Measurements from ENCODE around the gene FHOD3. TPM values are rescaled to one million over a fixed set of nuclear protein-coding genes. Genes with fewer than 3 reads are reported as not detected.

FHOD3 gene
- total RNA-seq, 1 donor from 2014 or later, result 5.9 TPM

DNA sequence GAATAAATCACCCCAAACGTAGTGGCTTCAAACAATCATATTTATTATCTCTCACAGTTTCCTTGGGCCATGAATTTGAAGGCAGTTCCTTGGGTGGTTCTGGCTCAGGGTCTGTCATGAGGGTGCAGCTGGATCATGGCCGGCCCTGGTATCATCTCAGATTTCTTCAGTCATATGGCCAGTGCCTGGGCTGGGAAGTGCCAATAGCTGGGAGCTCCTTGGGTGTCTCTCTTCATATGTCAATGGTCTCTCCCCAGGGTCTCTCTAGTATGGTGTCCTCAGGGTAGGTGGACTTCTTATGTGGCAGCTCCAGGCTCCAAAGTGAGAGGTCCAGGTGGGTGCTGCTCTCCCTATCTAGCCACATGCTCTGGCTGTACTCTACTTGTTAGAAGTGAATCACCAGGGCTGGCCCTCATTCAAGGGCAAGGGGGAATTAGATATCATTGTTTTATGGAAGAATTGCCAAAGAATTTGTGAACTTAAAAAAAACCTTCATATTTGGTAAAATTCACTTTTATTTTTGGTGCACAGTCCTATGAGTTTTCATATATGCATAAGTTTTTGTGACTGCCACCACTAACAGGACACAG is 15.4 kb downstream of the FHOD3 start:
- peaks cover 2% of the 10 kb centered on the region for H3K36me3 Mint-ChIP-seq (ENCODE audit: low read depth, unreplicated experiment)
- H4K20me1 ChIP-seq (ENCODE audit: insufficient read depth, low read length), result no peaks in the 10 kb centered on the region
- H3K4me1 ChIP-seq (ENCODE audit: insufficient read depth, low read length), result peaks cover 60% of the 10 kb centered on the region
- peak overlapping the region; percentile 34 for H3K4me2 ChIP-seq (ENCODE audit: low read length)
- DNase-seq (ENCODE audit: low read depth) (peak; percentile 64), FAIRE-seq (no peak)
- no peak overlapping the region for H3K4me3 ChIP-seq (ENCODE audit: insufficient read depth, low read depth, low read length)
- H3K4me3 Mint-ChIP-seq (ENCODE audit: unreplicated experiment), result no peak overlapping the region
- peaks cover 65% of the 10 kb centered on the region for H3K4me1 Mint-ChIP-seq (ENCODE audit: low read depth, unreplicated experiment)
- no peaks in the 10 kb centered on the region for H3K27me3 ChIP-seq (ENCODE audit: insufficient read depth, low read length)
- H3K79me2 ChIP-seq (ENCODE audit: insufficient read depth, low read length), result peaks cover 21% of the 10 kb centered on the region
- no peak for TF ChIP-seq EZH2 (IDR thresholded peaks at IDR 0.05; ENCODE audit: insufficient read depth, low read length)
- TF ChIP-seq, protein P1, sequence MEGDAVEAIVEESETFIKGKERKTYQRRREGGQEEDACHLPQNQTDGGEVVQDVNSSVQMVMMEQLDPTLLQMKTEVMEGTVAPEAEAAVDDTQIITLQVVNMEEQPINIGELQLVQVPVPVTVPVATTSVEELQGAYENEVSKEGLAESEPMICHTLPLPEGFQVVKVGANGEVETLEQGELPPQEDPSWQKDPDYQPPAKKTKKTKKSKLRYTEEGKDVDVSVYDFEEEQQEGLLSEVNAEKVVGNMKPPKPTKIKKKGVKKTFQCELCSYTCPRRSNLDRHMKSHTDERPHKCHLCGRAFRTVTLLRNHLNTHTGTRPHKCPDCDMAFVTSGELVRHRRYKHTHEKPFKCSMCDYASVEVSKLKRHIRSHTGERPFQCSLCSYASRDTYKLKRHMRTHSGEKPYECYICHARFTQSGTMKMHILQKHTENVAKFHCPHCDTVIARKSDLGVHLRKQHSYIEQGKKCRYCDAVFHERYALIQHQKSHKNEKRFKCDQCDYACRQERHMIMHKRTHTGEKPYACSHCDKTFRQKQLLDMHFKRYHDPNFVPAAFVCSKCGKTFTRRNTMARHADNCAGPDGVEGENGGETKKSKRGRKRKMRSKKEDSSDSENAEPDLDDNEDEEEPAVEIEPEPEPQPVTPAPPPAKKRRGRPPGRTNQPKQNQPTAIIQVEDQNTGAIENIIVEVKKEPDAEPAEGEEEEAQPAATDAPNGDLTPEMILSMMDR (IDR thresholded peaks at IDR 0.05; ENCODE audit: insufficient read depth, low read depth, low read length), result no peak
- H3K9me3 ChIP-seq (ENCODE audit: insufficient read depth, low read depth, low read length), result no peaks in the 10 kb centered on the region
- peaks cover 3% of the 10 kb centered on the region for H3K9me3 Mint-ChIP-seq (ENCODE audit: unreplicated experiment)
- no peaks in the 10 kb centered on the region for H3K27me3 Mint-ChIP-seq (ENCODE audit: low read depth, unreplicated experiment)
- no peak overlapping the region for H3K27ac ChIP-seq (ENCODE audit: low read depth, low read length)
- no peak overlapping the region for H2AFZ ChIP-seq (ENCODE audit: low read depth, low read length)
- no peaks in the 10 kb centered on the region for H3K36me3 ChIP-seq (ENCODE audit: insufficient read depth, low read length)
- H3K27ac Mint-ChIP-seq (ENCODE audit: unreplicated experiment), result peak overlapping the region; percentile 53
- no peak overlapping the region for H3K9ac ChIP-seq (ENCODE audit: low read length)

DNA sequence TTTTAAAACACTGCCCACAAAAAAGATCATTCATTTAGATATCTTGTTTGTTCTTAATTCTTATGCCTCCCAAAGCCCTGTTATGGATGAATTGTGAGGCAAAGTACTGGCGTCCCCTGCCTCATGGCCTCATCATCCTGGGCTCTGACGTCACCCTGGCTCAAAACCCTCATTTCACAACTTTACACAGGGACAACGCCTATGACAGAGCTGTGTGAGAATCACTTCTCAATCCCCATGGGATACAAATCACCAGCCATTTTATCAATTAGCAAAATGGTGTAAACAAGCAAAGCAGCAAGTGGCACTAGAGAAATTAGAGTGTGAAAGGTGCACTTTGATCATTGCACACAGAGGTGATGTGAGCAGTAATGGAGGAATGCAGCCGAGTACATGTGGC is 16.6 kb downstream of the FHOD3 start:
- peaks cover 2% of the 10 kb centered on the region for H3K36me3 Mint-ChIP-seq (ENCODE audit: low read depth, unreplicated experiment)
- H3K4me1 ChIP-seq (ENCODE audit: insufficient read depth, low read length), result peaks cover 52% of the 10 kb centered on the region
- peak overlapping the region; percentile 82 for H3K27ac ChIP-seq (ENCODE audit: low read depth, low read length)
- no peaks in the 10 kb centered on the region for H3K27me3 Mint-ChIP-seq (ENCODE audit: low read depth, unreplicated experiment)
- H3K4me3 ChIP-seq (ENCODE audit: insufficient read depth, low read depth, low read length), result no peak overlapping the region
- H3K27me3 ChIP-seq (ENCODE audit: insufficient read depth, low read length), result no peaks in the 10 kb centered on the region
- peak overlapping the region; percentile 45 for H3K4me2 ChIP-seq (ENCODE audit: low read length)
- H3K4me1 Mint-ChIP-seq (ENCODE audit: low read depth, unreplicated experiment), result peaks cover 53% of the 10 kb centered on the region
- H3K4me3 Mint-ChIP-seq (ENCODE audit: unreplicated experiment), result no peak overlapping the region
- peak overlapping the region; percentile 25 for H3K9ac ChIP-seq (ENCODE audit: low read length)
- FAIRE-seq (no peak), DNase-seq (ENCODE audit: low read depth) (peak; percentile 55)
- no peaks in the 10 kb centered on the region for H3K9me3 ChIP-seq (ENCODE audit: insufficient read depth, low read depth, low read length)
- H4K20me1 ChIP-seq (ENCODE audit: insufficient read depth, low read length), result no peaks in the 10 kb centered on the region
- no peaks in the 10 kb centered on the region for H3K36me3 ChIP-seq (ENCODE audit: insufficient read depth, low read length)
- peaks cover 11% of the 10 kb centered on the region for H3K9me3 Mint-ChIP-seq (ENCODE audit: unreplicated experiment)
- TF ChIP-seq EZH2 (IDR thresholded peaks at IDR 0.05; ENCODE audit: insufficient read depth, low read length), result no peak
- TF ChIP-seq, protein P1 (IDR thresholded peaks at IDR 0.05; ENCODE audit: insufficient read depth, low read depth, low read length), result no peak
- H2AFZ ChIP-seq (ENCODE audit: low read depth, low read length), result no peak overlapping the region
- H3K27ac Mint-ChIP-seq (ENCODE audit: unreplicated experiment), result peak overlapping the region; percentile 86
- peaks cover 21% of the 10 kb centered on the region for H3K79me2 ChIP-seq (ENCODE audit: insufficient read depth, low read length)

DNA sequence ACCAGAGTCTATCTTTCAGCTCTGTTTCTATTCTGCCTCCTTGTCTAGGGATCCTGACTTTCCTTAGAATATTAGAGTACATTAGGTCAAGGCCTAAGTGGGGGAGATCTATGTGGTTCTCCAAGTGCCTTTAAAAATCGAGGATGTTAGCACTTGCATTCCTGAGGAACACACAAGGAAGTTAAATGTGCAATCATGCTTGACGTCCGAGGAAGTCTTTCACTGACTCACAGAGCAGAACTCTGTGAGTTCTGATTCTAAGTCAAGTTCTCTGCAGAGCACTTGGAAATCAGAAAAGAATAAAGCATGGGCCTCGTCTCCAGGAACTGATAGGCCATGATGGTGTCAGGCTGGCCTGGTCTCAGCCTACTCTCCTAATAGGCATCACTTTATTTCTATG is 17.2 kb downstream of the FHOD3 start:
- Mint-ChIP-seq H3K36me3 (ENCODE audit: low read depth, unreplicated experiment) (peaks cover 2% of the 10 kb centered on the region), H3K4me3 (ENCODE audit: unreplicated experiment) (no peak overlapping the region), H3K27ac (ENCODE audit: unreplicated experiment) (peak overlapping the region; percentile 86), H3K9me3 (ENCODE audit: unreplicated experiment) (peaks cover 16% of the 10 kb centered on the region), H3K27me3 (ENCODE audit: low read depth, unreplicated experiment) (no peaks in the 10 kb centered on the region), H3K4me1 (ENCODE audit: low read depth, unreplicated experiment) (peaks cover 47% of the 10 kb centered on the region)
- H3K4me1 ChIP-seq (ENCODE audit: insufficient read depth, low read length), result peaks cover 47% of the 10 kb centered on the region
- no peak overlapping the region for H3K4me3 ChIP-seq (ENCODE audit: insufficient read depth, low read depth, low read length)
- no peak overlapping the region for H2AFZ ChIP-seq (ENCODE audit: low read depth, low read length)
- H3K27me3 ChIP-seq (ENCODE audit: insufficient read depth, low read length), result no peaks in the 10 kb centered on the region
- H4K20me1 ChIP-seq (ENCODE audit: insufficient read depth, low read length), result no peaks in the 10 kb centered on the region
- H3K9me3 ChIP-seq (ENCODE audit: insufficient read depth, low read depth, low read length), result no peaks in the 10 kb centered on the region
- H3K27ac ChIP-seq (ENCODE audit: low read depth, low read length), result peak overlapping the region; percentile 82
- peak; percentile 72 for FAIRE-seq
- peak; percentile 94 for DNase-seq (ENCODE audit: low read depth)
- TF ChIP-seq EZH2 (IDR thresholded peaks at IDR 0.05; ENCODE audit: insufficient read depth, low read length), result no peak
- peaks cover 21% of the 10 kb centered on the region for H3K79me2 ChIP-seq (ENCODE audit: insufficient read depth, low read length)
- H3K4me2 ChIP-seq (ENCODE audit: low read length), result peak overlapping the region; percentile 45
- peak overlapping the region; percentile 73 for H3K9ac ChIP-seq (ENCODE audit: low read length)
- no peaks in the 10 kb centered on the region for H3K36me3 ChIP-seq (ENCODE audit: insufficient read depth, low read length)
